Left renal pelvis (tissue), 4 donors: Measurements from ENCODE around the gene UBE4B. TPM values are rescaled to one million over a fixed set of nuclear protein-coding genes. Genes with fewer than 3 reads are reported as not detected.

Source experiments
- DNase-seq, 4 donors: peaks; one replicate each; pipeline ENCODE4 v3.0.0-alpha.2; 2013; ENCODE audit warnings: low read depth in 4 of 4, low spot score in 3 of 4
- polyA plus RNA-seq, 4 donors: library from polyadenylated mRNA; unstranded; fragments of 120-200 nt; gene quantifications; one replicate each; pipeline ENCODE4 v1.2.1, GENCODE V29; 2013; ENCODE audit not compliant: insufficient read length in 4 of 4

The UBE4B gene
- polyA plus RNA-seq, 4 donors = 45.2 to 54.5 (median 52.3) TPM

DNA sequence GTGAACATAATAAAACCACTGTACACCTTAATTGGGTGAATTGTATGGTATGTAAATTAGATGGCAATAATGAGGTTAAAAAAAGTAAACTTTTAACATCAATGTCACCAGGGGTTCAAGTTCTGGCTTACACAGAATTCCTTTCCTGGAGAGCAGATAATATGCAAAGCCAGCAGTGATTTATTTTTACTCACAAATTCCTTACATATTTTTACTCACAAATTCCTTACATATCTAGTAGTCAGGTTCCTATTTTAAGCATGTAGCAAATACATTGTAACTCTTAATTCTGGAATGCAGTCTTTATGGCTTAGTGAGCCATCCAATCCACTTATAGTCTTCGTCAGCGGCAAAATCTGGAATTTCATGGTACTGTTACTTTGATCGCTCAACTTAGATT, 1.3 kb upstream of the UBE4B start:
- DNase-seq = no peak

- DNase-seq = no peak
These were observed 644 bp downstream of the UBE4B start for GRCh38 chr1:10033359-10033845.

- DNase-seq = no peak
These were observed 10.0 kb downstream of the UBE4B start for GRCh38 chr1:10042746-10043145.

GRCh38 chr1:10045480-10046355, 13.0 kb downstream of the UBE4B start:
- DNase-seq = no peak

GRCh38 chr1:10046356-10047085, 13.8 kb downstream of the UBE4B start:
- no peak for DNase-seq

GRCh38 chr1:10048601-10049000, 15.8 kb downstream of the UBE4B start:
- no peak for DNase-seq

- no peak for DNase-seq
These were observed 17.9 kb downstream of the UBE4B start for GRCh38 chr1:10050611-10051010.

DNA sequence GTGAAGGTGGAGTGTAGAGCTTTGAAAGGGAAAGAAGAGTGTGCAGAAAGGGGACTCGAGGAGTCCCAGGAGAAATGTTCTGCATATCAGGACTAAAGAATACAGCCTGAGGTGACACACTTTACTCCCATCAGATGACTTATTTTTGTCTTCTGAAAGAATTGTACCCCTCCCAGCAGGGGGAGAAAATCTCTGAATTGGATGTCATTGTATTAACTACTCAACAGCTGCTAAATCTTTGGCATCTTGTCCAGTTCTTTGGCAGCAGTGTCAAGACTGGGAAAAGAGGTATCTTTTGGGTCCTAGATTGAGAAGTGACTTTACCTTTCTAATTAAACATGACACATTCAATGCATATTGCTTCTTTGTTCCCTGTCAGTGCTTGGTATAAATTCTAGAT, 18.9 kb downstream of the UBE4B start:
- no peak for DNase-seq

DNA sequence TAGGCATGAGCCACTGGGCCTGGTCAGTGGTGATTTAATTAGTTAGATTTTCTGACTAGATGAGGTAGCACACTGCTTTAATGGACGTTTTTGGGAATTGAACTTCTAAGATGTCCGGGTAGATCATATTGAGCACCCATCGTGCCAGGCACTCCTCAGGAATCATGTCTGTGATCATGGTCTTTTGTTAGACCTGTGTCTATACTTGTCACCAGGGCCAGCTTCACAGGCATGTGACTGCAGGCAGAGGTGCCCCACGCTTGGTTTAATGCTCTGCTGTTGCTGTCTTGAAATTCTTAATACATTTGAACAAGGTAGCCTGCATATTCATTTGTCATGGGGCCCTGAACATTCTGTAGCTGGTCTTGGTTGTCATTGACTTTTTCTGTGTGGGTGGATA, 19.6 kb downstream of the UBE4B start:
- DNase-seq = no peak

- DNase-seq = no peak
These were observed 21.7 kb downstream of the UBE4B start for GRCh38 chr1:10054465-10054864.

DNA sequence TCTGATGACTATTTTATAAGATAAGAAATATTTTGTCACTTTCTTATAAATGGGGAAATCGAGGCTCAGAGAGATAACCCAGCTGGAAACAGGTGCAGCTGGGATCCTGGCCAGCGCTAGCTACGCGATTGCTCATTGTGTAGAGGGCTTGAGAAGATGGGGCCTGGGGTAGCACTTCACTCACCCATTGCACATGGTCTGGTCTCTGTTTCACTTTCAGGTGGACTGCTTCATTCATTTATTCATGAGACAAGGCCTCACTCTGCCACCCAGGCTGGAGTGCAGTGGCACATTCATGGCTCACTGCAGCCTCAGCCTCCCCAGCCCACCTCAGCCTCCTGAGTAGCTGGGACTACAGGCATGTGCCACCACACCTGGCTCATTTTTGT, 23.8 kb downstream of the UBE4B start:
- no peak for DNase-seq

GRCh38 chr1:10057343-10057742, 24.6 kb downstream of the UBE4B start:
- no peak for DNase-seq

DNA sequence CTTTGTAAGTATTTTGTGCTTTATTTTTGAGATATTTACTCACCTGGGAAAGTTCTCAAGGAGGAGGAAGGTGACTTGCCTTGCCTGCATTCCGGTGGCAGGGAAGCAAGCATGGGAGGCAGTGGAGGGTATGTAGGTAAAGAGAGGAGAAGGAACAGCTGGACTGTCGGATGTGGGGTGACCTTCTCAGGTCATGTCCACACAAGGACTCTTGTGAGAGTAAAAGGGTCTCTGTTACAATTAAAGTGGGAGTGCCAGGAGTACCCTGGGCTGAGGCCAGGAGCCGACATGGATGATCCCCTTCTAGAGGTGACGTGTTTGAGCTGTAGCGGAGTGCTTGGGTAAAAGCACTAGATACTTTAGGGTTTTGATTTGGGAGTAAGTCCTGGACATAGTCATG, 25.0 kb downstream of the UBE4B start:
- no peak for DNase-seq

- DNase-seq = no peak
These were observed 26.6 kb downstream of the UBE4B start for GRCh38 chr1:10059342-10059718.

DNA sequence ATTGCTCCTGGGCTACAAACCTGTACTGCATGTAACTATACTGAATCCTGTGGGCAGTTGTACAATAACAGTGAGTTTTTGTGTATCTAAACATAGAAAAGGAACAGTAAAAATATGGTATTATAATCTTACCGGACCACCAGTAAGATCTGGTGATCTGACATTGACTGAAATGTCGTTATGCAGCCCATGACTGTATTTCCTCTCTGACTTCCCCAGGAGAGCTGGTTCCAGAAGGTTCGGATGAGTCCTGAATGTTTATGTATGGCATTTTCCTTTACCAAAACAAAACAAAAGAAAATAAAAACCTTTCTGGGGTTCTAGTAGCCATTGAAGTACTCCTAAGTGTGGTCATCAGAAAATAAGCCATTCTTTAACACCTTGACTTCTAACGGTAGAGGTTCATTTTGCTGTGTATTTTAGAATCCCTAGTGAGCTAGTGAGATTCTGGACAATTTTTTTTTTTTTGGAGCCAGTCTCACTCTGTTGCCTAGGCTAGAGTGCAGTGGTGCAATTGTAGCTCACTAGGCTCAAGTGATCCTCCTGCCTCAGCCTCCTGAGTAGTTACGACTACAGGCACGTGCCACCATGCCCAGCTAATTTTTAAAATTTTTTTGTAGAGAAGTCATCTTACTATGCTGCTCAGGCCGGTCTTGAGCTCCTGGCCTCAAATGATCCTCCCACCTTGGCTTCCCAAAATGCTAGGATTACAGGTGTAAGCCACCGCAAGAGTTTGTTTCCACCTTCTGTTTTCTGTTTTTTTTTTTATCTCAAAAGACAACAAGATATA, 27.7 kb downstream of the UBE4B start:
- DNase-seq = no peak

DNA sequence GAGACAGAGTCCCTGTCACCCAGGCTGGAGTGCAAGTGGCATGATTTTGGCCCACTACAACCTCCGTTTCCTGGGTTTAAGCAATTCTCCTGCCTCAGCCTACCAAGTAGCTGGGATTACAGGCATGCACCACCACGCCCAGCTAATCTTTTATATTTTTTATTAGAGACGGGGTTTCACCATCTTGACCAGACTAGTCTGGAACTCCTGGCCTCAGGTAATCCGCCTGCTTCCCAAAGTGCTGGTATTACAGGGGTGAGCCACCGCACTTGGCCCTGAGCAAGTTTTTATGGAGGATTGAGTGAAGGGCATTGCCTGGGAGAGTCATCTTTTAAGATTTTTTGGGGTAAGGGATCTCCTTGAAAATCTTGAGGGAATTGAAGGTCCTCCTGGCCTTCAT, 28.5 kb downstream of the UBE4B start:
- no peak for DNase-seq

GRCh38 chr1:10063878-10064277, 31.1 kb downstream of the UBE4B start:
- no peak for DNase-seq

DNA sequence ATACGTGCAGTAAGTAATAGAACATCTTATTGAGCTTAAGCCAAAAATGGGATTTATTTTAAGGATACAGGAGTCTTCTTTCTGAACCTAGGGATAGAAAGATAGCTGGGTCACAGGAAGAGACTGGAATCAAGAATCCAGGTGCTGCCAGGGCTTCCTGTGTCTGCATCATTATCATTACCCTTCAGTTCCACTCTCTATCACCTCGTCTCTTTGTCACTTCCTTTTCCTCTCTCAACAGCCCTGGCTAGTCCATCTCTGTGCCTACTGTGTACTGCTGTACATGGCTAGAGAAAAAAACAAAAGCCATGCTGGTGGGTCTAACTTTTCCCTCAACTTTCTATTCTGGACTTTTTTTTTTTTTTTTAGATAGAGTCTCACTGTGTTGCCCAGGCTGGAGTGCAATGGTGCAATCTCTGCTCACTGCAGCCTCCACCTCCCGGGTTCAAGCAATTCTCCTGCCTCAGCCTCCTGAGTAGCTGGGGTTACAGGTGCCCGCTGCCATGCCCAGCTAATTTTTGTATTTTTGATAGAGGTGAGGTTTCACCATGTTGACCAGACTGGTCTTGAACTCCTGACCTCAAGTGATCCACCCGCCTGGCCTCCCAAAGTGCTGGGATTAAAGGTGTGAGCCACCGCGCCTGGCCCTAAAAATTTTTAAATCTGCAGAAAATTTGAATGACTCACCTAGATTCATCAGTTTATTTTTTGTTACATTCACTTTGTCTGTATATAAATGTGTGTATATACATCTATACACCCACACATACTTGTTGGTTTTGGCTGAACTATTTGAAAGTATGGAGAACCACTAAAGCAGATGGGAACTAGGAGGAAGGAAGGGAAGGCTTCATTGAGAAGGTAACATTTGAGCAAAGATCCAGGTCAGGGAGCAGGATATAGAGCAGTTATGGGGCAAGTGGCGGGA, 31.9 kb downstream of the UBE4B start:
- no peak for DNase-seq

- DNase-seq = no peak
These were observed 32.6 kb downstream of the UBE4B start for GRCh38 chr1:10065344-10065685.

- no peak for DNase-seq
These were observed 33.0 kb downstream of the UBE4B start for GRCh38 chr1:10065760-10066159.
